NCI-H748 treated with DMSO at 0.1 percent for 48 hours (cell line): ENCODE measurements around the gene CYP4F11.
"Not testable (repeated sequence)": the region's sequence is repeated elsewhere in the genome, so short reads cannot be mapped to it uniquely, and the experiment has no call there.

Experiments used
- DNase-seq: peaks from one replicate; lab custom pipeline; 2025; lab: John Stamatoyannopoulos, UW

CYP4F11 gene

GRCh38 chr19:15934332-15935078 is at the start of gene CYP4F11:
Gene CYP4F11, minus strand, starts transcription at chr19:15934529. Its CDS starts 121 bp downstream, at chr19:15934408.
- DNase-seq, result no peak

GRCh38 chr19:15979293-15979692 is 45.0 kb upstream of the CYP4F11 start:
- DNase-seq, result no peak

GRCh38 chr19:15977690-15978089 is 43.4 kb upstream of the CYP4F11 start:
- no peak for DNase-seq

GRCh38 chr19:15976836-15977689 is 42.7 kb upstream of the CYP4F11 start:
- no peak for DNase-seq

DNA sequence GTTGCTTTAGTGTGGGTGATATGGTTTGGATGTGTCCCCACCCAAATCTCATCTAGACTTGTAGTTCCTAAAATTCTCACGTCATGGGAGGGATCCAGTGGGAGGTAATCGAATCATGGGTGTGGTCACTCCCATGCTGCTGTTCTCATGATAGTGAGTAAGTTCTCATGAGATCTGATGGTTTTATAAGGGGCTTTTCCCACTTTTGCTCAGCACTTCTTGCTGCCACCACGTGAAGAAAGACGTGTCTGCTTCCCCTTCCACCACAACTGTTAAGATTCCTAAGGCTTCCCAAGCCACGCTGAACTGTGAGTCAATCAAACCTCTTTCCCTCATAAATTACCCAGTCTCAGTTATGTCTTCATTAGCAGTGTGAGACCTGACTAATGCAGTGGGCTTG is 40.5 kb upstream of the CYP4F11 start:
- no peak for DNase-seq

- DNase-seq, result not testable (repeated sequence)
These were observed 37.7 kb upstream of the CYP4F11 start for GRCh38 chr19:15972043-15972442.

- DNase-seq, result no peak
These were observed 37.0 kb upstream of the CYP4F11 start for GRCh38 chr19:15971224-15971780.

DNA sequence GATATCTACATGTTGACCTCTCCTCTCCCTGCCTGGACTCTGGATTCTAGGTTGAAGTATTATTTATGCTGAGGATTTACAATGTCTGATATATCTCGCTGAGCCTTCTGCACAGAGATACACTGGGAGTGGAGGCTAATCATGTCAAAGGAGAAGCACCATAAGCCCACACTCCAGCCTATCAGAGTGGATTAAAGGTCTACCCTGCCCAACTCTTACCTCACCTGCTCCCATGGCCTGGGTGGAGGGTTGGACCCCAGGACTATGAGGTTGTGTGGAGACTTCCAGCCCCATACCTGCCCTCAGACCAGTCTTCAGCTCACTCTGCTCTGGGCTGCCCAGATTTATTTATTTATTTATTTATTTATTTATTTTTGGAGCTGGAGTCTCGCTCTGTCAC is 29.9 kb upstream of the CYP4F11 start:
- no peak for DNase-seq

- no peak for DNase-seq
These were observed 28.0 kb upstream of the CYP4F11 start for GRCh38 chr19:15962319-15962718.

- DNase-seq, result no peak
These were observed 20.5 kb upstream of the CYP4F11 start for GRCh38 chr19:15954820-15955219.

- DNase-seq, result no peak
These were observed 14.1 kb upstream of the CYP4F11 start, which contains the start of gene OR10H4 for GRCh38 chr19:15948223-15949058. Gene OR10H4, plus strand, starts transcription at chr19:15949008. Its CDS starts 0 bp downstream, at chr19:15949008.

DNA sequence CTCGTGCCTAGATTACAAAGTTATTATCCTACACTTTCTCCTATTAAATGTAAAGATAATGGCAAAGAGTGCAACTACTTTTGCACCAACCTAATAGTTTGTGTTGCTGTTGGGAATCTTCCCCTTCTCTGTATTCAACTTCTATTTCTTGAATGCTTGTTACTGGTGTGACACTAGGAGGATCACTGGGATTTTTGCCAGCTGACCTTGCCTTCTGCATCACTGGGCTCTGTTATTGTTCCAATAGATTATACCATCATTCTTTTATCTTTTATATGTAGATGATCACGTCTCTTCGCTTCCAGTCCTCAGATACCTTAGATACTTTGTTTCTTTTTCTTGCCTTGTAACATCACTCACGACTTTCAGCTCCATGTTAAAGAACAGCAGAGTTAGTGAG is 11.0 kb upstream of the CYP4F11 start:
- no peak for DNase-seq

- DNase-seq, result no peak
These were observed 10.1 kb upstream of the CYP4F11 start for GRCh38 chr19:15944401-15944800.

- DNase-seq, result no peak
These were observed 3.4 kb upstream of the CYP4F11 start for GRCh38 chr19:15937771-15938170.

DNA sequence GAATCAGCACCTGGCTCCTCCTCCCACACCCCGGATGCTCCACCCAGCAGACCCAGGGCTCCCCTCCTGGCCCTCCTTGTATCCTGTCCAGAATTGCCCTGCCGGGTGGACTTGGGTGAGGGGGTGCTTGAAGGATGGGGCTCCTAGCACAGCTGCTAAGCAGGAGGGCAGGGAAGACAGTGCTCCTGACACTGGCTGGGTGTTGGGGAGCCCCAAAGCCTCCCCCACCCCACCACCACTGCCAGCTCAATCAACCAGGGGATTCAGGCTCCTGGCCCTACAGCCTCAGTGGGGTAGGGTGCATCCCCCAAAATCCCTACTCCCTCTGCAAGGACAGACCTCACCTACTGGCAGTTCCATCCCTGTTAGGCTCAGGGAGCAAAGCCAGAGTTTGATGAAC is 2.6 kb upstream of the CYP4F11 start:
- no peak for DNase-seq

- DNase-seq, result no peak
These were observed 1.8 kb upstream of the CYP4F11 start for GRCh38 chr19:15936173-15936572.

GRCh38 chr19:15935167-15935702 is 906 bp upstream of the CYP4F11 start:
- DNase-seq, result no peak

- not testable (repeated sequence) for DNase-seq
These were observed 483 bp downstream of the CYP4F11 start for GRCh38 chr19:15933761-15934331.

- DNase-seq, result no peak
These were observed 6.0 kb downstream of the CYP4F11 start for GRCh38 chr19:15928321-15928720.

DNA sequence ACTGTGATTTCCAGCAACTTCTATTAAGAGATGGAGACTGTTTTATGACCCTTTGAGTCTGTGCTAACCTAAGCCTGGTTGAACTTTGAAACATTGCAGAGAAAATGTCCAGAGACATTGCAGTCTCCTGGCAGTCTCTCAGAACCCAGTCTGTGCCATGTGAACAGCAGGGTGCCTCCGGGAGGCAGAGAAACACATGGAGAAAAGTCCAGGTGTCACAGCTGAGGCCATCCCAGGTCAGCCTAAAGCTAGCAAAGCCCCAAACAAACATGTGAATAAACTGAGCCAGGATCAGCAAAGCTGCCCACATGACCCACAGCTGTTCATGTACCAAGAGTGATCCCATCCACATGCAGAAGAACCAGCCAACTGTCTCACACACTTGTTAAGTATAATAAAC is 7.8 kb downstream of the CYP4F11 start:
- no peak for DNase-seq

DNA sequence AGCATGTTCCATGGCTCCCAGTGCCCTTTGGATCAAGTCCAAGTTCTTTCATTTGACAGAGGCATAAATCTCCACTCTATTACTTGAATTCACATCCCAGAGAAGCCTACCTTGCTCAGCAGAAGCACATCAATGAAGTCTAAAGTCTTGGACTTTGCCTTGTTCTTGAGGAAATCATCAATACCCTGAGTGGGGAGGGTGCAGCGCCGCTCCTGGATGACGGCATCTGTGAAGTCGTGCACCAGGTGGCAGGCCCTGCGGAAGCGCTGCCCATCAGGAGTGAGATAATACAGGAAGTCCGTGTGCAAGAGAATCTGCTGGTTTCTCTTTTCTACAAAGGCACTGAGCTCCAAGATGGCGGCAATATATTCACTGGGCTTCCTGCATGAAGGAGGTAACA is 10.6 kb downstream of the CYP4F11 start:
- DNase-seq, result no peak
